ENCODE results near the gene METTL13. TPM values are rescaled to one million over a fixed set of nuclear protein-coding genes. Genes with fewer than 3 reads are reported as not detected.

METTL13 gene
- total RNA-seq, 1 donor from 2014 or later: 6.9 TPM

DNA sequence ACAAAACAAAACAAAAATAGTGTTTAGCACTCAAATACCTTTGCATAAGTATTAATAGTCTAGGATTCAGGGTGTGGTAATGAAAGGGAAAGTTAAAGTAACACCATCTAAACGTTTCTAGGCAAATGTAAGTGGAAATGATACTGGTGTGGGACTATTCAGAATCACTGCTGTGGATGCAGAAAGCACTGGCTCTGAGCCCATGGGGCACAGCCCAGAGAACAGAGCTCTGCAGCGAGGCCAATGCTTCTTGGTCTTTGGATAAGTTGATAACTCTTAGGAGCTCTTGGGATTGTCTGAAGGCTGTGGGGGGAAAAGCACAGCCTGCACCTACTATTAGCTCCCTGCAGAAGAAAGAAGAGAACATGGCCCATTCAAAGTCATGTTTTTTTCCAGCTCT lies 38.5 kb downstream of the METTL13 start:
- no peak for DNase-seq (ENCODE audit: low spot score in 2 of 2)
- intact Hi-C loops (cut with DNase I): no loop called here

DNA sequence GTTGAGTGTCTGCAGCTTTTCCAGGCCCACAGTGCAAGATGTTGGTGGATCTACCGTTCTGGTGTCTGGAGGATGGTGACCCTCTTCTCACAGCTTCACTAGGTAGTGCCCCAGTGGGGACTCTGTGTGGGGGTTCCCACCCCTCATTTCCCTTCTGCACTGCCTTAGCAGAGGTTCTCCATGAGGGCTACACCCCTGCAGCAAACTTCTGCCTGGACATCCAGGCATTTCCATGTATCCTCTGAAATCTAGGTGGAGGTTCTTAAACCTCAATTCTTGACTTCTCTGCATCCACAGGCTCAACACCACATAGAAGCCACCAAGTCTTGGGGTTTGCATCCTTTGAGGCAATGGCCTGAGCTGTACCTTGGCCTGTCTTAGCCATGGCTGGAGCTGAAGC lies 45.5 kb downstream of the METTL13 start:
- no peaks in the 10 kb centered on the region for H3K36me3 ChIP-seq
- DNase-seq (ENCODE audit: low spot score in 2 of 2): no peak
- no peaks in the 10 kb centered on the region for H3K27me3 ChIP-seq
- TF ChIP-seq, protein P1, sequence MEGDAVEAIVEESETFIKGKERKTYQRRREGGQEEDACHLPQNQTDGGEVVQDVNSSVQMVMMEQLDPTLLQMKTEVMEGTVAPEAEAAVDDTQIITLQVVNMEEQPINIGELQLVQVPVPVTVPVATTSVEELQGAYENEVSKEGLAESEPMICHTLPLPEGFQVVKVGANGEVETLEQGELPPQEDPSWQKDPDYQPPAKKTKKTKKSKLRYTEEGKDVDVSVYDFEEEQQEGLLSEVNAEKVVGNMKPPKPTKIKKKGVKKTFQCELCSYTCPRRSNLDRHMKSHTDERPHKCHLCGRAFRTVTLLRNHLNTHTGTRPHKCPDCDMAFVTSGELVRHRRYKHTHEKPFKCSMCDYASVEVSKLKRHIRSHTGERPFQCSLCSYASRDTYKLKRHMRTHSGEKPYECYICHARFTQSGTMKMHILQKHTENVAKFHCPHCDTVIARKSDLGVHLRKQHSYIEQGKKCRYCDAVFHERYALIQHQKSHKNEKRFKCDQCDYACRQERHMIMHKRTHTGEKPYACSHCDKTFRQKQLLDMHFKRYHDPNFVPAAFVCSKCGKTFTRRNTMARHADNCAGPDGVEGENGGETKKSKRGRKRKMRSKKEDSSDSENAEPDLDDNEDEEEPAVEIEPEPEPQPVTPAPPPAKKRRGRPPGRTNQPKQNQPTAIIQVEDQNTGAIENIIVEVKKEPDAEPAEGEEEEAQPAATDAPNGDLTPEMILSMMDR (IDR thresholded peaks at IDR 0.05): no peak
- no peak overlapping the region for H3K4me3 ChIP-seq
- H3K27ac ChIP-seq: no peak overlapping the region
- intact Hi-C loops (cut with DNase I): no loop called here
- H3K4me1 ChIP-seq: no peaks in the 10 kb centered on the region
- H3K9me3 ChIP-seq: no peaks in the 10 kb centered on the region

More for the DNA sequence above, 38.5 kb downstream of the METTL13 start:
- Histone ChIP-seq H3K9me3 (no peaks in the 10 kb centered on the region), H3K27ac (no peak overlapping the region), H3K4me3 (no peak overlapping the region), H3K27me3 (no peaks in the 10 kb centered on the region), H3K36me3 (no peaks in the 10 kb centered on the region), H3K4me1 (no peaks in the 10 kb centered on the region)
- TF ChIP-seq, protein P1 (IDR thresholded peaks at IDR 0.05): no peak

DNA sequence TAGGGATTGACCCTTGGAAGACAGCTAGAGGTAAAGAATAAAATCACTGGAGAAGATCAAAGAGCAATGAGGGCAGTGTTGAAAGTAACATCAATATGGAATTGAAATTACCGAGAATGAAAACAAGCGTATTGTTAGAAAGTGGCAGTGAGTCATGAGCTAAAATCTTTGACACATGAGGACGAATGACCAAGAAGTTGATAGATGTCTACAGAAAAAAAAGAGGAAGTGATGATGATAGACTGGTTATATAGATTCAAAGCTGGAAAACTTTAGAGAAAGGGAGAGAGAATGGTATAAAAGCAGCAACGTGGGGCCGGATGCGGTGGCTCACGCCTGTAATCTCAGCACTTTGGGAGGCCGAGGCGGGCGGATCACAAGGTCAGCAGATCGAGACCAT lies 47.3 kb downstream of the METTL13 start:
- H3K36me3 ChIP-seq: no peaks in the 10 kb centered on the region
- no peak overlapping the region for H3K4me3 ChIP-seq
- no peaks in the 10 kb centered on the region for H3K4me1 ChIP-seq
- H3K27me3 ChIP-seq: no peaks in the 10 kb centered on the region
- intact Hi-C loops (cut with DNase I): no loop called here
- H3K9me3 ChIP-seq: no peaks in the 10 kb centered on the region
- H3K27ac ChIP-seq: no peak overlapping the region
- no peak for DNase-seq (ENCODE audit: low spot score in 2 of 2)
- TF ChIP-seq, protein P1 (IDR thresholded peaks at IDR 0.05): no peak

DNA sequence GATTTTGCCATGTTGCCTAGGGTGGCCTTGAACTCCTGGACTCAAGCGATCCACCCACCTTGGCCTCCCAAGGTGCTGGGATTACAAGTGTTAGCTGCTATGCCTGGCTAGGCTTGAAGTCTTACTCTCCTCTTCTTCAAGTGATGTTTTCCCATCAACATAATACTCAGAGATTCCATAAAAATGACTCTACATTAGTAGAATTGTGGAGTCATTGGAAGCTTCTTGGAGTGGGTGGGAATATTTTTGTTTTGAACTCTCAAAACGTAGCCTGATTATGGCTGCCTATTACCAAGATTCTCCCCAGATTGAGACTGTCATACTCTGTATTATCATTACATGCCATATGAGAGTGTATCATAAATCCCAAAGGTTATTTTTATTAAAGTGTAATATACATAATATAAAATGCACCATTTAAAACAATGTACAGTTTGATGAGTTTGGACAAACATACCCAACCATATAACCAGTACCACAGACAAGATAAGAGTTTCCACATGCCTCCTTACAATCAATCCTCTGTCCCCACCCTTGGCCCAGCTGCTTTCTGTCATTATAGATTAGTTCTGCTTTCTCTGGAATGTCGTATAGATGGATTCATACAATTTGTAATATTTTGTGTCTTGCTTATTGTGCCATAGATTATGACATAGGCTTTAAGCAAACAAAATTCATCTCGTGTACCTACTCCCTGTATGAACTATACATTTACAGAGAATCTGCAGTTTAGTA lies 51.8 kb downstream of the METTL13 start:
- TF ChIP-seq, protein P1 (IDR thresholded peaks at IDR 0.05): no peak
- H3K27me3 ChIP-seq: no peaks in the 10 kb centered on the region
- no peaks in the 10 kb centered on the region for H3K4me1 ChIP-seq
- H3K27ac ChIP-seq: no peak overlapping the region
- intact Hi-C loops (cut with DNase I): no loop called here
- H3K36me3 ChIP-seq: no peaks in the 10 kb centered on the region
- DNase-seq (ENCODE audit: low spot score in 2 of 2): no peak
- no peaks in the 10 kb centered on the region for H3K9me3 ChIP-seq
- no peak overlapping the region for H3K4me3 ChIP-seq

DNA sequence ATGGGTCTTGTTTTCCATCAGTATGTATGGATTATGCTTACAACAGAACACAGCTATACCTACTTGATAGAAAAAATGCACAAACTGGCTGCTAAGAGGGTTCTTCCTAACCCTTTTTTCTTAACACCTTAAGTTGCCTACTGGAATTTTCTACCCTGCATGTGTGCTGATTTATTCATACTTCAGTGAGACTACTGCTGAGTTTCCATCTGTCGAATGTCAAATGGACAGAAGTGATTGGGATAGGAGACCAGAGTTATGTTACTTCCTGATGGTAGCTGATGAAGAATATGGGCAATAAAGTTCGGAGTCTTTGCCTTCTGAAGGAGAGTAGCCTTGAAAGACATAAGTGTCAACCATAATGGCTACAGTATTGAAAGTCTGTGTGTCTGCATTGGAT lies 53.4 kb downstream of the METTL13 start:
- Histone ChIP-seq H3K36me3 (no peaks in the 10 kb centered on the region), H3K4me1 (no peaks in the 10 kb centered on the region), H3K4me3 (no peak overlapping the region), H3K27ac (no peak overlapping the region), H3K27me3 (no peaks in the 10 kb centered on the region), H3K9me3 (no peaks in the 10 kb centered on the region)
- no peak for DNase-seq (ENCODE audit: low spot score in 2 of 2)
- TF ChIP-seq, protein P1 (IDR thresholded peaks at IDR 0.05): no peak
- intact Hi-C loops (cut with DNase I): no loop called here

All from ascending aorta (tissue), 2 donors.